ENCODE data around the gene HEY2. TPM values are rescaled to one million over a fixed set of nuclear protein-coding genes. Genes with fewer than 3 reads are reported as not detected.

HEY2 gene
- total RNA-seq, 1 experiment from 2014 or later: not detected

GRCh38 chr6:125807293-125807692, 57.9 kb downstream of the HEY2 start:
- DNase-seq (ENCODE audit: low read depth, low spot score): no peak
- no peak for ATAC-seq
- no peaks in the 10 kb centered on the region for H3K27me3 ChIP-seq (ENCODE audit: control insufficient read depth, insufficient read depth, low read length)
- CTCF ChIA-PET: no interaction called here
- H3K4me3 ChIP-seq (ENCODE audit: low read depth in 2 of 2, low read length in 2 of 2): no peak overlapping the region
- POLR2A ChIA-PET: no interaction called here
- H3K27ac ChIP-seq (ENCODE audit: low read length): no peak overlapping the region
- in situ Hi-C loops (cut with HindIII; ENCODE audit: low pct_unique_long_range_greater_than_20kb, low sequenced_read_pairs) (no loop called here), intact Hi-C loops (cut with micrococcal nuclease; ENCODE audit: unreplicated experiment) (no loop called here)
- H3K36me3 ChIP-seq (ENCODE audit: control insufficient read depth, insufficient read depth, low read length): no peaks in the 10 kb centered on the region
- no peak for TF ChIP-seq TCF7L2 (IDR thresholded peaks at IDR 0.05; ENCODE audit: low read depth, low read length)
- TF ChIP-seq POLR2AphosphoS5 (IDR thresholded peaks at IDR 0.05; ENCODE audit: low read depth, low read length): no peak
- TF ChIP-seq REST (IDR thresholded peaks at IDR 0.05; ENCODE audit: insufficient read depth in 1 of 2, low read depth in 2 of 2, low read length in 1 of 2): no peak
- no peak for TF ChIP-seq CTCF (IDR thresholded peaks at IDR 0.05)
- TF ChIP-seq SIN3A (IDR thresholded peaks at IDR 0.05; ENCODE audit: borderline replicate concordance, insufficient read depth, low read depth, low read length): no peak
- H3K9me3 ChIP-seq (ENCODE audit: control insufficient read depth, insufficient read depth, low read depth, low read length): no peaks in the 10 kb centered on the region
- no peaks in the 10 kb centered on the region for H3K4me1 ChIP-seq (ENCODE audit: control insufficient read depth, insufficient read depth, low read length)
- BruUV-seq (replicated peaks): no TSS peak

GRCh38 chr6:125808060-125808459, 58.6 kb downstream of the HEY2 start:
- Histone ChIP-seq H3K4me3 (ENCODE audit: low read depth in 2 of 2, low read length in 2 of 2) (no peak overlapping the region), H3K9me3 (ENCODE audit: control insufficient read depth, insufficient read depth, low read depth, low read length) (no peaks in the 10 kb centered on the region), H3K27ac (ENCODE audit: low read length) (no peak overlapping the region), H3K36me3 (ENCODE audit: control insufficient read depth, insufficient read depth, low read length) (no peaks in the 10 kb centered on the region), H3K4me1 (ENCODE audit: control insufficient read depth, insufficient read depth, low read length) (peaks cover 3% of the 10 kb centered on the region; the same call in 1 of the 2 replicates), H3K27me3 (ENCODE audit: control insufficient read depth, insufficient read depth, low read length) (no peaks in the 10 kb centered on the region)
- ATAC-seq (no peak), DNase-seq (ENCODE audit: low read depth, low spot score) (no peak)
- intact Hi-C loops (cut with micrococcal nuclease; ENCODE audit: unreplicated experiment) (no loop called here), in situ Hi-C loops (cut with HindIII; ENCODE audit: low pct_unique_long_range_greater_than_20kb, low sequenced_read_pairs) (no loop called here)
- POLR2A ChIA-PET: no interaction called here
- no TSS peak for BruUV-seq (replicated peaks)
- CTCF ChIA-PET: no interaction called here
- TF ChIP-seq TCF7L2 (IDR thresholded peaks at IDR 0.05; ENCODE audit: low read depth, low read length): no peak
- no peak for TF ChIP-seq CTCF (IDR thresholded peaks at IDR 0.05)
- no peak for TF ChIP-seq POLR2AphosphoS5 (IDR thresholded peaks at IDR 0.05; ENCODE audit: low read depth, low read length)
- no peak for TF ChIP-seq REST (IDR thresholded peaks at IDR 0.05; ENCODE audit: insufficient read depth in 1 of 2, low read depth in 2 of 2, low read length in 1 of 2)
- no peak for TF ChIP-seq SIN3A (IDR thresholded peaks at IDR 0.05; ENCODE audit: borderline replicate concordance, insufficient read depth, low read depth, low read length)
